ENCODE data around the gene GARNL3.

The GARNL3 gene

GRCh38 chr9:127241354-127241753 lies 23.2 kb upstream of the GARNL3 start:
- DNase-seq = no peak

GRCh38 chr9:127244609-127245601 lies 19.7 kb upstream of the GARNL3 start:
- DNase-seq = peak; percentile 97

GRCh38 chr9:127245637-127246164 lies 18.9 kb upstream of the GARNL3 start:
- DNase-seq = no peak

- no peak for DNase-seq
Observed at GRCh38 chr9:127248241-127248640, 16.3 kb upstream of the GARNL3 start.

- no peak for DNase-seq
Observed at GRCh38 chr9:127249877-127250276, 14.7 kb upstream of the GARNL3 start.

- DNase-seq = no peak
Observed at GRCh38 chr9:127250896-127251391, 13.6 kb upstream of the GARNL3 start.

GRCh38 chr9:127252410-127253318 lies 11.9 kb upstream of the GARNL3 start:
- no peak for DNase-seq

GRCh38 chr9:127253446-127253845 lies 11.1 kb upstream of the GARNL3 start:
- DNase-seq = no peak

GRCh38 chr9:127255692-127256091 lies 8.9 kb upstream of the GARNL3 start:
- DNase-seq = no peak

- DNase-seq = no peak
Observed at GRCh38 chr9:127256324-127256723, 8.2 kb upstream of the GARNL3 start.

- DNase-seq = no peak
Observed at GRCh38 chr9:127258606-127259471, 5.7 kb upstream of the GARNL3 start.

GRCh38 chr9:127262602-127263001 lies 2.0 kb upstream of the GARNL3 start:
- no peak for DNase-seq

- DNase-seq = no peak
Observed at GRCh38 chr9:127263237-127263636, 1.3 kb upstream of the GARNL3 start.

GRCh38 chr9:127263664-127264063 lies 910 bp upstream of the GARNL3 start:
- no peak for DNase-seq

- DNase-seq = no peak
Observed at GRCh38 chr9:127267793-127268525, 3.4 kb downstream of the GARNL3 start.

GRCh38 chr9:127269449-127269848 lies 4.9 kb downstream of the GARNL3 start:
- no peak for DNase-seq

- DNase-seq = no peak
Observed at GRCh38 chr9:127273326-127273725, 8.8 kb downstream of the GARNL3 start.

GRCh38 chr9:127277099-127277498 lies 12.5 kb downstream of the GARNL3 start:
- DNase-seq = no peak

GRCh38 chr9:127277770-127278169 lies 13.2 kb downstream of the GARNL3 start:
- DNase-seq = no peak

GRCh38 chr9:127278372-127278771 lies 13.8 kb downstream of the GARNL3 start:
- no peak for DNase-seq

- DNase-seq = no peak
Observed at GRCh38 chr9:127279717-127280285, 15.2 kb downstream of the GARNL3 start.

Data from right forelimb (tissue), 1 donor.